ENCODE results near the gene HOXC10.

DNA sequence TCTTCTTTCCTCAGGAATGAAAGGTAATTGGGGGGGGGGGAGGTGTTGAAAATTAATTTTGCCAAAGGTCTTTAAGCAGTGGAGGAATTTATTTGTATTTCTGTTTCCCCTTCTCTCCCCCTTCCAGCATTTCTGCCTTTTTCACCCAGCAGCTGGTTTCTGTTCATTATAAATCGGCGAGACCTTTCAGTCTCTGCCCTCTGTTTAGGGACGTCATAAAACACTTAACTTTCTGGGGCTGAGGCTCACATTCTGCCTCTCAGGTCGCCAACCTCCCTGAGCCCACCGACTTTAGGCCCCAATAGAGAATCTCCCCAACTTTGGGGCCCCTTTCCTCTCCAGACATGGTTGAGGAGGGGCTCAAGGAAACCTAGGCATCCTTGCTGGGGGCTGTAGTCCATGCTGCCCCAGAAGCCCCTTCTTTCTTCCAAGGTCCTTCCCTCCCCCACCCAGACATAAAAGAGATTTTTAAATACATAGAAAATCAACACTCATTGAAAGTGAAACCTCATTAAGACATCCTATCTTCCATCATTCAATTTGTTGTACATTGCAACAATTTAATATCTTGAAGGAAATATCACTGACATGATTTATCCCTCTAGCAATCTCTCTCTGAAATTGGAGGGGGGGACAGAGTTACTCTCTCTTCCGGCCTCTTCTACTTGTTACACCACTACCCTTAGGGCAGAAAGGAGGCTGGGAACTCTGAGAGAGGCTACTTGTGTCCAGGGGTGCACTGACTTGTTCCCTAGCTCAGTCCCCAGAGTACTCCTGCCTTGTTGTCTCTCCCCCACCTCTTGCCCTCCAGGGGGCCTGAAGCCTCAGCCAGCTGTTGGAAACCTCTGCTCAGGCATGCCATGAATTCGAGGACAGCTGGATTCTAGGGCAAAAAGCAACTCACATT, 40.8 kb downstream of the HOXC10 start:
- TF ChIP-seq EZH2 (IDR thresholded peaks at IDR 0.05) (no peak), POLR2AphosphoS5 (IDR thresholded peaks at IDR 0.05; ENCODE audit: borderline replicate concordance, low read depth, low read length) (no peak), FOXP2 (optimal IDR thresholded peaks at IDR 0.05; ENCODE audit: control extremely low read depth, extremely low read length, insufficient read depth) (no peak)

Measured in SK-N-MC (cell line).